ENCODE results near the gene PYCARD. TPM values are rescaled to one million over a fixed set of nuclear protein-coding genes. Genes with fewer than 3 reads are reported as not detected.
"Not testable (repeated sequence)": the region's sequence is repeated elsewhere in the genome, so short reads cannot be mapped to it uniquely, and the experiment has no call there.

The PYCARD gene
- total RNA-seq, 1 experiment from 2014 or later = 27.2 TPM

DNA sequence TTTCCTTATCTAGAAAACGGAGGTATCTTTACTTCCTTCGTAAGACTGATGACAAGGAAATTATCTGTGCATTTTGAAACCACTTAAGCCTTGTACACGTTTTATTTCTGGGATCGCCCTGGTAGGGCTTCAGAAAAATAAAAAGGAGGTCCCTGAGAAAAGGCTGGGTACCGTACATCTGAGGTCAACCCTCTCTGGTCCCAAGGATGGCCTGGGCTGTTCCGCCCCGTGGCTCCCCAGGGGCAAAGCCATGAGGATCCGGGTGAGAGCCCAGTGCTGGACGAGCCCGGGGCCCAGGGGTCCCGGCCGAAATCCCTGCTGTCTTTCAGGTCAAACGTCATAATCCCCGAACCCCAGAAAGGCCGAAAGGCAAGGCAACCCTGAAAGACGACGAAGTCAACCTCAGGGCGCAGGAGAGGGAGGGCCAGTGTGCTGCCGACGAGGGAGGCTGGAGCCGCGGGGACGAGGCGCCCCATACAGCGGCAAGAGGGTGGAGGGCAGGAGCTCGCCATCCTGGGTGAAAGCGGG lies 23.3 kb downstream of the PYCARD start:
- DNase-seq (ENCODE audit: low spot score) = no peak
- in situ Hi-C loops (cut with HindIII; ENCODE audit: low sequenced_read_pairs) = no loop called here

DNA sequence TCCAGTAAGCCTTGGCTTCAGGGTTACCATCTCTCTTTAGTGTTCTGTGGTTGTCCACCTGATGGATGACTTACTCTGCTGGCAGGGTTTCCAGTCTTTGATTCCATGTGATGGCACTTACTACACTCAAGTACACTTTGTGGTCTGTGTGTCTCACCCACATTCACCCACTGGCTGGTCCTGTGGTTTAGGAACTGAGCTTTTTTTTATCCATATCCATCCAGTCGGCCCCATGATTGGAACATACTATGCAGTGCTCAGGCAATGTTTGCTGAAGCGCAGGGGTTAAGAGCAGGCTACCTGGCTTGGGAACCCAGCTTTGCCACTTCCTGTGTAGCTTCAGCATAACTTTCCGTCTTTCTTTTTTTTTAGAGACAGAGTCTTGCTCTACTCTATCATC lies 25.4 kb downstream of the PYCARD start:
- DNase-seq (ENCODE audit: low spot score) = no peak
- in situ Hi-C loops (cut with HindIII; ENCODE audit: low sequenced_read_pairs) = no loop called here

DNA sequence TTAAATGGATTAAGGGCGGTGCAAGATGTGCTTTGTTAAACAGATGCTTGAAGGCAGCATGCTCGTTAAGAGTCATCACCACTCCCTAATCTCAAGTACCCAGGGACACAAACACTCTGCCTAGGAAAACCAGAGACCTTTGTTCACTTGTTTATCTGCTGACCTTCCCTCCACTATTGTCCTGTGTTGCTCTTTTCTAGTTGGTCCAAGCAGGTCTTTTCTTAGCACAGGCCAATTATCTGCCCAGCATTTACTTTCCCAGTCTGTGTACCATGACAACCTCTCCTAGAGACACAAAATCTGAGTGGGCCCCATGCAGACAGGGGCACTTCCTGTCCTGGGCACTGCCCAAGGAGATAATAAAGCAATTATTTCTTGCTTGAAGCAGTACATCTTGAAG lies 32.5 kb downstream of the PYCARD start:
- in situ Hi-C loops (cut with HindIII; ENCODE audit: low sequenced_read_pairs); DNase-seq (ENCODE audit: low spot score): not testable (repeated sequence)

DNA sequence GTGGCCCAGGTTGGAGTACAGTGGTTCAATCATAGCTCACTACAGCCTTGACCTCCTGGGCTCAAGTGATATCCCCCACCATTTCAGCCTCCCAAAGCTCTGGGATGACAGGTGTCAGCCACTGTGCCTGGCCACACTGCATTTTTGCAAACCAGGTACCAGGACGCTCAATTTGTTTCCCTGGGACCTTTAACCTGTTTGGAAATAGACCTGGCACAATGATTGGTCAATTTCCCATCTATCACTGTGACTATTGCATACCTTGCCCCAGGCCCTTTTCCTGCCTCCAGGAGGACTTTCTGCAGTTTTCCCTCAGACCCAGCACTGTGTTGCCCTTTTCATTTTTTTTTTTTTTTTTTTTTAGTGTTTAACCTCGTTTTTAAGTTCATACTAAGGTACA lies 33.7 kb downstream of the PYCARD start:
- in situ Hi-C loops (cut with HindIII; ENCODE audit: low sequenced_read_pairs) = no loop called here
- DNase-seq (ENCODE audit: low spot score) = no peak

DNA sequence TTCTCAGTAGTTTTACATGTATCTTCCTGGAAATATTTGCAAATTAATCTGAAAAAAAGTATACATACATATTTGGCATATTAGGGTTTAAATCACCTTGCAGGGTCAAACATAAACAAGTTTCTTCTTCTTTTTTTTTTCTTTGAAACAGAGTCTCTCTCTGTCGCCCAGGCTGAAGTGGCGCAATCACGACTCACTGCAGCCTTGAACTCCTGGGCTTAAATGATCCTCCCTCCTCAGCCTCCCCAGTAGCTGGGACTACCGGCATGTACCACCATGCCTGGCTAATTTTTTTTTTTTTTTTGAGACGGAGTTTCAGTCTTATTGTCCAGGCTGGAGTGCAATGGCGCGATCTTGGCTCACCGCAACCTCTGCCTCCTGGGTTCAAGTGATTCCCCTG lies 35.2 kb downstream of the PYCARD start:
- no peak for DNase-seq (ENCODE audit: low spot score)
- in situ Hi-C loops (cut with HindIII; ENCODE audit: low sequenced_read_pairs) = no loop called here

DNA sequence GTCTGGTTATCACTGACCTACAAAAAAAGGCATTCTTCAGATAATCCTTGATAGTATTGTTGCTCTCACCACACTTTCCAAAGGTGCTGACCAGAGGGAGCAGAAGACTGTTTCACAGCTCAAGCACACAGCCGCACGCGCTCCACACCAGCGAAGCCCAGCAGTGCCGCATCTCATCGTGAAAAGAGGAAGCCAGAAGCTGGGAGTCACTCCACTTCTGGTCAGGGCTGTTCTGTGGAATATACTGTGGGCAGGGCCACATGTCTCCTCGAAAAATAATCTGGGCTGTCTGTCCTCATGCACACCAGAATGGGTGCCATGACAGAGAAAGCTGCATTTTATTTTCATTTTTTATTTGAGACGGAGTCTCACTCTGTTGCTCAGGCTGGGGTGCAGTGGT lies 45.4 kb downstream of the PYCARD start:
- DNase-seq (ENCODE audit: low spot score) = no peak
- in situ Hi-C loops (cut with HindIII; ENCODE audit: low sequenced_read_pairs) = no loop called here

Other genes with a start within 250 kb of the PYCARD start
- 0.51 and 1.1 TPM in 2 replicates for gene SETD1A, start 245.0 kb downstream of the PYCARD start, total RNA-seq (2014; rRNA removed; shearing (Covaris generic))
- gene HSD3B7, start 217.6 kb downstream of the PYCARD start, total RNA-seq (2014; rRNA removed; shearing (Covaris generic)) = 21.7 and 23.6 TPM in 2 replicates
- gene STX1B, start 192.1 kb downstream of the PYCARD start, total RNA-seq (2014; rRNA removed; shearing (Covaris generic)) = 0.37 and 5.4 TPM in 2 replicates
- gene STX4, start 169.2 kb downstream of the PYCARD start, total RNA-seq (2014; rRNA removed; shearing (Covaris generic)) = 54.0 and 54.8 TPM in 2 replicates
- 27.9 and 52.0 TPM in 2 replicates for gene ZNF668, start 128.5 kb downstream of the PYCARD start, total RNA-seq (2014; rRNA removed; shearing (Covaris generic))
- 12.0 and 21.2 TPM in 2 replicates for gene ZNF646, start 128.3 kb downstream of the PYCARD start, total RNA-seq (2014; rRNA removed; shearing (Covaris generic))
- gene PRSS53, start 113.8 kb downstream of the PYCARD start, total RNA-seq (2014; rRNA removed; shearing (Covaris generic)) = 0.44 and 2.8 TPM in 2 replicates
- 121 and 129 TPM in 2 replicates for gene VKORC1, start 108.0 kb downstream of the PYCARD start, total RNA-seq (2014; rRNA removed; shearing (Covaris generic))
- 52.5 and 55.3 TPM in 2 replicates for gene BCKDK, start 94.4 kb downstream of the PYCARD start, total RNA-seq (2014; rRNA removed; shearing (Covaris generic))
- 86.9 and 88.7 TPM in 2 replicates for gene KAT8, start 85.1 kb downstream of the PYCARD start, total RNA-seq (2014; rRNA removed; shearing (Covaris generic))
- gene PRSS8, start 67.0 kb downstream of the PYCARD start, total RNA-seq (2014; rRNA removed; shearing (Covaris generic)) = 4.6 TPM in 1 of 2 replicates, not detected in the other
- 0.06 TPM in 1 of 2 replicates, not detected in the other for gene PRSS36, start 52.7 kb downstream of the PYCARD start, total RNA-seq (2014; rRNA removed; shearing (Covaris generic))
- 40.7 and 70.0 TPM in 2 replicates for gene FUS, start 22.6 kb downstream of the PYCARD start, total RNA-seq (2014; rRNA removed; shearing (Covaris generic))
- not detected in 2 replicates for gene TRIM72, start 11.4 kb upstream of the PYCARD start, total RNA-seq (2014; rRNA removed; shearing (Covaris generic))
- gene PYDC1, start 14.4 kb upstream of the PYCARD start, total RNA-seq (2014; rRNA removed; shearing (Covaris generic)) = not detected in 2 replicates
- 0.27 and 3.1 TPM in 2 replicates for gene ITGAM, start 57.2 kb upstream of the PYCARD start, total RNA-seq (2014; rRNA removed; shearing (Covaris generic))
- 0.03 TPM in 1 of 2 replicates, not detected in the other for gene ITGAX, start 152.4 kb upstream of the PYCARD start, total RNA-seq (2014; rRNA removed; shearing (Covaris generic))
- gene ITGAD, start 190.6 kb upstream of the PYCARD start, total RNA-seq (2014; rRNA removed; shearing (Covaris generic)) = not detected in 2 replicates
- not detected in 2 replicates for gene COX6A2, start 225.6 kb upstream of the PYCARD start, total RNA-seq (2014; rRNA removed; shearing (Covaris generic))
- 0.03 and 0.55 TPM in 2 replicates for gene ZNF843, start 240.0 kb upstream of the PYCARD start, total RNA-seq (2014; rRNA removed; shearing (Covaris generic))

Data from G401 (cell line).